CD4-positive, alpha-beta T cell (primary cell): ENCODE data around the gene CAP2. TPM values are rescaled to one million over a fixed set of nuclear protein-coding genes. Genes with fewer than 3 reads are reported as not detected.

Experiments used
- ATAC-seq: fragments of 200-7000 bp; cut with Tn5 transposase; one replicate; pipeline ENCODE4 v1.10.0; 2022; ENCODE audit warnings: mild to moderate bottlenecking; ENCODE audit not compliant: poor library complexity
- CTCF ChIA-PET: fragments of 350-600 bp; sonication (Branson Sonifier 250); formaldehyde crosslinking; loops from one replicate; lab custom pipeline; 2021; ENCODE audit warnings: antibody characterized with exemption, inconsistent platforms; lab: Charles Lee
- POLR2A ChIA-PET: fragments of 350-600 bp; sonication (Branson Sonifier 250); formaldehyde crosslinking; loops from one replicate; lab custom pipeline; 2021; ENCODE audit warnings: antibody characterized with exemption, inconsistent platforms; lab: Charles Lee
- DNase-seq, 14 experiments: peaks; one replicate each; pipeline ENCODE4 v3.0.0-alpha.2; 2013 to 2020; ENCODE audit warnings: mixed read lengths in 2 of 14
- H3K27ac ChIP-seq, 2 donors: one replicate each; pipeline versions ENCODE4 v1.5.1 to v1.7.0; 2013; ENCODE audit warnings: low read length in 2 of 2, low read depth in 1 of 2, mild to moderate bottlenecking in 1 of 2
- H3K27me3 ChIP-seq, 2 experiments: 1 replicate in 1 of 2; 2 replicates in 1 of 2; pipeline versions ENCODE4 v1.6.1 to v1.7.0; 2013; ENCODE audit warnings: low read length in 2 of 2, control low read depth in 1 of 2, mild to moderate bottlenecking in 1 of 2, moderate library complexity in 1 of 2; ENCODE audit not compliant: insufficient read depth in 2 of 2, control insufficient read depth in 1 of 2
- H3K36me3 ChIP-seq: one replicate; pipeline ENCODE4 v1.6.1; 2013; ENCODE audit warnings: low read length, control low read depth; ENCODE audit not compliant: insufficient read depth
- H3K4me1 ChIP-seq: one replicate; pipeline ENCODE4 v1.6.1; 2013; ENCODE audit warnings: low read length, control low read depth; ENCODE audit not compliant: insufficient read depth
- H3K4me3 ChIP-seq: one replicate; pipeline ENCODE4 v1.5.1; 2013; ENCODE audit warnings: mild to moderate bottlenecking, low read length, moderate library complexity
- H3K9me3 ChIP-seq, 2 experiments: 1 replicate in 1 of 2; 2 replicates in 1 of 2; pipeline versions ENCODE4 v1.6.1 to v1.7.0; 2013; ENCODE audit warnings: low read length in 2 of 2, mild to moderate bottlenecking in 2 of 2, control low read depth in 1 of 2, moderate library complexity in 1 of 2; ENCODE audit not compliant: control insufficient read depth in 1 of 2, insufficient read depth in 1 of 2
- H3K27ac Mint-ChIP-seq: one replicate; pipeline ENCODE4 v1.8.0; 2020; ENCODE audit warnings: mixed read lengths
- H3K27me3 Mint-ChIP-seq: one replicate; pipeline ENCODE4 v1.8.0; 2021; ENCODE audit warnings: mixed read lengths
- H3K36me3 Mint-ChIP-seq: one replicate; pipeline ENCODE4 v1.8.0; 2021; ENCODE audit warnings: low read depth, mixed read lengths
- H3K4me1 Mint-ChIP-seq: one replicate; pipeline ENCODE4 v1.8.0; 2021; ENCODE audit warnings: low read depth, mixed read lengths
- H3K4me3 Mint-ChIP-seq: one replicate; pipeline ENCODE4 v1.8.0; 2020; ENCODE audit warnings: mild to moderate bottlenecking, mixed read lengths
- H3K9me3 Mint-ChIP-seq: one replicate; pipeline ENCODE4 v1.8.0; 2020; ENCODE audit warnings: mixed read lengths
- intact Hi-C, 2 experiments: fragments of 100-400 bp; cut with DNase I in 1 of 2; cut with micrococcal nuclease in 1 of 2; formaldehyde crosslinking; loops; one replicate each; pipeline versions ENCODE4 v1.15.1 to v1.9.0; 2023 to 2025; cut with DNase I, micrococcal nuclease
- total RNA-seq, 174 experiments: library from RNA in 2 of 174; stranded (reverse) in 2 of 174; gene quantifications; one replicate each; pipeline ENCODE4 v1.2.3 and lab custom pipeline; 2021 to 2026
- TF ChIP-seq, protein P1 (sequence below): fragments of 200-600 bp; IDR thresholded peaks from one replicate; pipeline ENCODE4 v1.8.0; 2022; ENCODE audit warnings: antibody characterized with exemption, mild to moderate bottlenecking

CAP2 gene
- total RNA-seq, 2 experiments from 2014 or later: not detected

DNA sequence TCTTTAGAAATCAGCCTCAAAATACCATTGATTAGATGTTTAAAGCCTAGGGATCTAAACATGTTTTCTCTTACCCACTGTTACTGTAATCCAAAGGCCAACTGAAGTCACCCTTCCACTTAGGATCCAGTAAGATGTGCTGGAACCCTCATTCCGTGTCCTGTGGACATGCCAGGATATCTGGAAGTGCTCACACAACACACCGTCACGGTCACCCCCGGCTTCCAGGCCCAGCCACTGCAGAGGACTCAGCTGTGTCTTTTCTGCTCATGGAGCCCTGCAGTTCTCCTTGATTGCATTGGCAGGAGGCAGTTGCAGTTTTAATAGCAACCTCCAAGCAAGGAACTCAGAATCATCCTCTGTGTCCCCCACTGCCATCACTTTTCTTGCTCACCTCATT, 93.3 kb downstream of the CAP2 start:
- ChIA-PET CTCF (no interaction called here), POLR2A (no interaction called here)
- intact Hi-C loops: no loop called here
- ATAC-seq: no peak
- Mint-ChIP-seq H3K27ac (no peak overlapping the region), H3K27me3 (peaks cover 32% of the 10 kb centered on the region), H3K4me3 (no peak overlapping the region), H3K36me3 (no peaks in the 10 kb centered on the region), H3K4me1 (no peaks in the 10 kb centered on the region), H3K9me3 (no peaks in the 10 kb centered on the region)
- no peaks in the 10 kb centered on the region for H3K9me3 ChIP-seq
- no peak overlapping the region for H3K27ac ChIP-seq
- peaks cover 0 to 2% of the 10 kb centered on the region in 2 experiments for H3K27me3 ChIP-seq
- TF ChIP-seq, protein P1, sequence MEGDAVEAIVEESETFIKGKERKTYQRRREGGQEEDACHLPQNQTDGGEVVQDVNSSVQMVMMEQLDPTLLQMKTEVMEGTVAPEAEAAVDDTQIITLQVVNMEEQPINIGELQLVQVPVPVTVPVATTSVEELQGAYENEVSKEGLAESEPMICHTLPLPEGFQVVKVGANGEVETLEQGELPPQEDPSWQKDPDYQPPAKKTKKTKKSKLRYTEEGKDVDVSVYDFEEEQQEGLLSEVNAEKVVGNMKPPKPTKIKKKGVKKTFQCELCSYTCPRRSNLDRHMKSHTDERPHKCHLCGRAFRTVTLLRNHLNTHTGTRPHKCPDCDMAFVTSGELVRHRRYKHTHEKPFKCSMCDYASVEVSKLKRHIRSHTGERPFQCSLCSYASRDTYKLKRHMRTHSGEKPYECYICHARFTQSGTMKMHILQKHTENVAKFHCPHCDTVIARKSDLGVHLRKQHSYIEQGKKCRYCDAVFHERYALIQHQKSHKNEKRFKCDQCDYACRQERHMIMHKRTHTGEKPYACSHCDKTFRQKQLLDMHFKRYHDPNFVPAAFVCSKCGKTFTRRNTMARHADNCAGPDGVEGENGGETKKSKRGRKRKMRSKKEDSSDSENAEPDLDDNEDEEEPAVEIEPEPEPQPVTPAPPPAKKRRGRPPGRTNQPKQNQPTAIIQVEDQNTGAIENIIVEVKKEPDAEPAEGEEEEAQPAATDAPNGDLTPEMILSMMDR: no peak
- DNase-seq: no peak
- H3K4me1 ChIP-seq: no peaks in the 10 kb centered on the region
- H3K36me3 ChIP-seq: no peaks in the 10 kb centered on the region
- H3K4me3 ChIP-seq: no peak overlapping the region

DNA sequence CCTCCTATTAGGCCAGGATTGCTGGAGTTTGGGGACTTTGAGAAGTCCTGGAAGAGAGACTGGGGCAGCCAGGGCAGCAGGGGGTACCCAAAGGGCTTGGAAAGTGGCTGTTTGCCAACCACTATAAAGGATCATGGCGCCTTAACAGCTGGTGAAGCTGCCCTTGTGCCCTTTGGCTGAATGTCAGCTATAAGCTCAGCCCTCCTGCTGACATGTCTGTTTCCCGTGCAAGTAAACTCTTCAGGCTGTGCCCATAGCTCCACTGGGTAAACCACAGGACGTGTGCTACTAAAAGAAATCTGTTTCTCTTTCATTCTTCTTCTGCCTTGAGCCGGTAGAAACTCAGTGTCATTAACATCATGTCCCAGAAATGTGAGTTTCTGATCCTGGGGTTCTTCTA, 97.3 kb downstream of the CAP2 start:
- Histone ChIP-seq H3K27me3 (peaks cover 3 to 20% of the 10 kb centered on the region in 2 experiments), H3K27ac (no peak overlapping the region), H3K4me3 (no peak overlapping the region), H3K36me3 (no peaks in the 10 kb centered on the region), H3K9me3 (no peaks in the 10 kb centered on the region), H3K4me1 (no peaks in the 10 kb centered on the region)
- Mint-ChIP-seq H3K27ac (no peak overlapping the region), H3K4me1 (no peaks in the 10 kb centered on the region), H3K27me3 (peaks cover 55% of the 10 kb centered on the region), H3K9me3 (no peaks in the 10 kb centered on the region), H3K36me3 (no peaks in the 10 kb centered on the region), H3K4me3 (no peak overlapping the region)
- TF ChIP-seq, protein P1: no peak
- intact Hi-C loops: no loop called here
- ChIA-PET CTCF (no interaction called here), POLR2A (no interaction called here)
- no peak for ATAC-seq
- no peak for DNase-seq

DNA sequence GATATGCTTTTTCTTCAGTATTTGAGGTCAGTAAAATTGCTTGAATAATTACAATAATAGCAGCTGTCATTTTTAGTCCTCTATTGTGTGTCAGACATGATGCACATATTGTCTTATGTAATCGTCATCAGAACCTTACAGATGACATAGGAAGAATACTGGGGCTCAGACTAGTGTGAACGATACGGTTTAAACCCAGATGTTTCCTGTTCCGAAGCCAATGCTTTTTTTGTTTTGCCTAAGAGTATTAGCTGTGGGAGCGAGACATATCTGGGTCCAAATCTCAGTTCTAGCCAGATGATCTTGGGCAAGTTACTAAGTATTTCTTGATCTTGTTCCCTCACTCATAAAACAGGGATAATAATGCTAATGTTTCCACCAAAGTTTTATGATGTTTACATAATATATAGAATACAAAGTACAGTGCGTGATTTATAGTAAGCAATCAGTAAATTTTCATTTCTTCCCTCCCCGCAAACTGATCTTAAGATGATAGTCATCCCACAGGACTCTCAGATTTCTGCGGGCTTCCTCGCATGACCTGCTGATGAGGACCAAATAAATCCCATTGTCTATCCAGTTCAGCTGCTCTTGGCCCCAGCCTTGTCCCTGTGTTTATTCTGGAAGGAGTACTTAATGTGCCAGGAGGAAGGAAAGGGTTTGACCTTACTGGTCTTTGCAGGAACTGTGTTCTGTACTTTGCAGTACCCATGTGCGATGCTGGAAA, 98.2 kb downstream of the CAP2 start:
- Histone ChIP-seq H3K27ac (no peak overlapping the region), H3K4me1 (no peaks in the 10 kb centered on the region), H3K36me3 (no peaks in the 10 kb centered on the region), H3K9me3 (no peaks in the 10 kb centered on the region), H3K27me3 (peaks cover 3 to 20% of the 10 kb centered on the region in 2 experiments), H3K4me3 (no peak overlapping the region)
- Mint-ChIP-seq H3K27ac (no peak overlapping the region), H3K4me3 (no peak overlapping the region), H3K36me3 (no peaks in the 10 kb centered on the region), H3K27me3 (peaks cover 54% of the 10 kb centered on the region), H3K4me1 (no peaks in the 10 kb centered on the region), H3K9me3 (no peaks in the 10 kb centered on the region)
- DNase-seq (no peak), ATAC-seq (no peak)
- TF ChIP-seq, protein P1: no peak
- ChIA-PET POLR2A (no interaction called here), CTCF (no interaction called here)
- intact Hi-C loops: no loop called here
